Stimulated activated CD4-positive, alpha-beta T cell treated with anti-CD3 and anti-CD28 coated beads, Interleukin-2, amount 100 ng/mL, for 48 hours (primary cell): ENCODE results near the gene CNR2.
A peak's percentile ranks its signal among the peaks of the same experiment; 100 is the strongest.
"Not testable (repeated sequence)": the region's sequence is repeated elsewhere in the genome, so short reads cannot be mapped to it uniquely, and the experiment has no call there.

Experiments
- DNase-seq, 2 donors: peaks; one replicate each; pipeline ENCODE4 v3.0.0-alpha.2; 2020

The CNR2 gene

DNA sequence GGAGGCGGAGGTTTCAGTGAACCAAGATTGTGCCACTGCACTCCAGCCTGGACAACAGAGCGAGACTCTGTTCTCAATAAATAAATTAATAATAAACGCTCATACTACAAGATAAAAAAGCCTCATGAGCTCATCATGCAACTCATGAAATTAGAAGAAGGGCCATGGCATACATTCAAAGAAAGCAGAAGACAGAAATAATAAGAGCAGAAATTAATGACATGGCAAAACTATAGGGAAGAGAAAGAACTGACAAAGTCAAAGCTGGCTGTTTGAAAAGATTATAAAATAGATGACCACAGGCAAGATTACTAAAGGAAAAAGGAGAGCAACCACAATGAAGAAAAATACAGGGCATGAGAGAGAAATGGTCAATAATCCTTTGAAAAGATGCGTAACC lies 30.4 kb downstream of the CNR2 start:
- no peak for DNase-seq

DNA sequence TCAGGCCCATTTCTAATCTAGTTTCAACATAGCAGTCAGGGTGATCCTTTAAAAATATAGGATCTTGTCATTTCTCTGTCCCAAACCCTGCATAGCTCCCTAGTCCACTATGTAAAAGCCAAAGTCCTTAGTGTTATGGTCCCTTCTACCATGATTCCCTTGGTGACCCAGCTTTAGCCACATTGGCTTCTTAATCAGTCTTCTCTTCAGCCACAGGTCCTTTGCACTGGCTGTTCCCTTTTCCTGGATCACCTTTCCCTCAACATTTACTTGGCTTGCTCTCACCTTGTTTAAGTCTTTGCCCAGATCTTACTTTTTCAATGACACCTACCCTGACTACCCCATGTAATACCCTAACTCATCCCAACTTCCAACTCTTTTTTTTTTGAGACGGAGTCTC lies 33.4 kb downstream of the CNR2 start:
- no peak for DNase-seq

DNA sequence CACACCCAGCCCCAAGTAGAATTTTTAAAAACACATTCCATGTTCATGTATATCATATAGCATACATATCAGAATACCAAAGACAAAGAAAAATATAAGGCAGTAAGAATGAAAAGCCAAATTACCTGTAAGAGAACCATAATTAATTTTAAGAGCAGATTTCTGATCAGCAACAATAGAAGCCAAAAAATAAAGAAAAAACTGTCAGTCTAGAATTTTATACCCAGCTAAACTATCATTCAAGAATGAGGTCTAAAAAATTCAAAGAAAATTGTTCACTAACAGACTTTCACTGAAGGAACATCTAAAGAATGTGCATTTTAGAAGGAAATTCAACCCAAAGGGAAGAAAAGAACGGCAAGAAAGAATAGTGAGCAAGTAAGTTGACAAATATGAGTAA lies 34.5 kb downstream of the CNR2 start:
- DNase-seq: no peak

DNA sequence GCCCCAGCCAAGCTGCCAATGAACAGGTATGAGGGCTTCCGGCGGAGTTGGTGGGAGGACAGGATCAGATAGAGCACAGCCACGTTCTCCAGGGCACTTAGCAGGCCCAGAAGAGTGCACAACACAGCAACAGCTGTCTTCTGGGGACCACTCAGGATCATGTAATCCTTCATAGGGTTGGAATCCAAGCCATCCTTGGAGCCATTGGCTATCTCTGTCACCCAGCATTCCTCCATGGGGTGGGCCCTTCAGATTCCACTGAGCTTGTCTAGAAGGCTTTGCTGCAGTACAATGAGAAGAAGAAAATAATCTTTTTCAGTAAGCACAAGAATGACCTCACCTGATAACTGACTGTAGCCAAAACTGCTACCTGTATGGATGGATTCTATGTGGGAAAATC lies 37.8 kb downstream of the CNR2 start:
- DNase-seq: no peak

DNA sequence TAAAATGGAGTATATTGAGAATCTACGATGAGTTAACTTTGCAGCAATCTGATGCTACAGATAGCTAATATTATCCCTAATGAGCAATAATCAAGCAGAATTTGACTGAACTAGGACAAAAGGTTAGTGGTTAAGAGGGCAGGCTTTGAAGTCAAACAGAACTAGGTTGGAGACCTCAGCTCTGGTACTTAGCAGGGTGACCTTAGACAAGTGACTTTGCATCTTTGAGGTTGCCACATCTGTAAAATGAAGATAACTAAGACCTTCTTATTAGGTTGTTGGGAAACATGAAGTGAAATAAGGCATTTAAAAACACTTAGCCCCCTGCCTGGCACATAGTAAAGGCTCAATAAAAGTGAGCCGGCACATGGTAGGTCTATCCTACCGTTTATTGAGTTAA lies 40.7 kb downstream of the CNR2 start:
- no peak for DNase-seq

DNA sequence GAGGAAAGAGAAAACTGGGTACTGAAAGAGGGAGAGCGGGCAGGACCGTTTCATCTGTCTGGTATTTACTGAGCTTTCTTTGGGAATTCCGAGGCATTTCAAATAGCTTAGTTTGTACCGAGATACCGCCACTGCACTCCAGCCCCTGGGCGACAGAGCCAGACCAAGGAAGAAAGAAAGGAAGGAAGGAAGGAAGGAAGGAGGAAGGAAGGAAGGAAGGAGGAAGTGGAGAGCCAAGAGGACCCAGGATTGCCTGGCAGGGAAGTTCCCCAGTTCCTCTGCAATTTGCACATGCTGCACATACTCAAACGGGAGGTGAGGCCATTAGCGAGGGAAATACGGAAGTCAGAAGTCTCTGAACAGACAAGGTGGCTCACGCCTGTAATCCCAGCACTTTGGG lies 44.1 kb downstream of the CNR2 start:
- DNase-seq: no peak

DNA sequence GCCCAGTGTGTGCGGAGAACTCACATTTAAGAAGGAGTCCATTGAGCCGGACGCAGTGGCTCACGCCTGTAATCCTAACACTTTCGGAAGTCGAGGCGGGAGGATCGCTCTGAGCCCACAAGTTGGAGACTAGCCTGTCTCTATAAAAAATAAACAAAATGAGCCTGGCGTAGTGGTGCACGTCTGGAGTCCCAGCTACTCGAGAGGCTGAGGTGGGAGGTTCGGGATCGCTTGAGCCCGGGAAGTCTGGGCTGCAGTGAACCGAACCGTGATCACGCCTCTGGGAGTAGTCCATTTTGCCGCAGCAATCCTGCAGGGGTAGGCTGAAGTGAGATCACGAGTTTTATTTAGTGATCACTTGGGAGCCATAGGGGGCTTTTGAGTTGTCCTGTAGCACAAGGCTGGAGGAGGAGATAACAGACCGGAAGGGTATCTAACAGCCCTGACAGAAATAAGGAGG lies 44.6 kb downstream of the CNR2 start:
- no peak for DNase-seq

DNA sequence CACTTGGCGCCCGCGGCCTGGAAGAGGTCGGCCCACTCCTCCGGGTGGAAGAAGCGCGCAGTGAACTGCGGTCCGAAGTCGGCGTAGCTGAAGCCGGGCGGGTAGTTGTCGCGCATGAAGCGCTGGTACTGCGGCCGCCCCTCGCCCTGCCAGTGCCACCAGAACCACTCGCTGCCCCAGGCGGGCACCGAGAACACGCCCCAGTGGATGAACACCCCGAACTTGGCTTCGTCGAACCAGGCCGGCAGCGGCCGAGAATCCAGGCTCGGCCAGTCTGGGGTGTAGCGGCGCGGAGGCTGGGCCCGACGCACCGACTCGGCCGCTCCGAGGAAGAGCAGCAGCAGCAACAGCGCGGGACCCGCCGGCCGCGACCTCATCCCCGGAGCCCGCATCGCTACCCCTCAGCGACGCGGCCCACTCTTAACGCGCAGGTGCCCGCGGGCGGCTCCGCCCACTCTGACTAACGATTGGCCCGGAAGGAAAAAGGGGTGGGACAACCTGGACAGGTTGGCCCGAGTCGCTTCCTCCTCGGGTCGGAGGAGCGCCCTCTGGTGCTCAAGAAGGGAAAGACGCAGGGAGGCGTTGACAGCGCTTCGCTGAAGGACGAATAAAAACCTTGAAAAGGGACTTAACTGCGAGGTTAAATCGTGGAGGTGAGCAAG lies 45.1 kb downstream of the CNR2 start, which contains the start of gene FUCA1:
Gene FUCA1 (minus strand): TSS at position 396 of the 662 bp plus-strand sequence. CDS start 4 bp downstream, at position 392.
- DNase-seq: peak; percentile 88 to 91

DNA sequence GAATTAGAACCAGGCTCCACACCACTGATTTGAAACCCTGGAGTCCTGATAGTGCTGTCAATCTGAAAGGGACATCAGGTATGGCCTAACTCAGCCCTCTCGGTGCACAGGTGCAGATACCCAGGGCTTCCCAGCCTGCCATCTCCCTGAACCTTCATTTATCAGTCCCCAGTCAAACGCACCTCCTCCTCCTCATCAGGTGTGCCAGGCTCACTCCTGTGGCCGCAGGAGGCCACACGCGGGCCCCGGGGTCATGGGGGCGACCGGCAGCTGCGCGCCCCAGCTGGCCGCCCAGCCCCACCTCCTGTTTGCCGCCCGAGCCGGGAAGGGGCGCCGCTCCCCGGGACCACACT lies 45.6 kb downstream of the CNR2 start:
- DNase-seq: no peak

DNA sequence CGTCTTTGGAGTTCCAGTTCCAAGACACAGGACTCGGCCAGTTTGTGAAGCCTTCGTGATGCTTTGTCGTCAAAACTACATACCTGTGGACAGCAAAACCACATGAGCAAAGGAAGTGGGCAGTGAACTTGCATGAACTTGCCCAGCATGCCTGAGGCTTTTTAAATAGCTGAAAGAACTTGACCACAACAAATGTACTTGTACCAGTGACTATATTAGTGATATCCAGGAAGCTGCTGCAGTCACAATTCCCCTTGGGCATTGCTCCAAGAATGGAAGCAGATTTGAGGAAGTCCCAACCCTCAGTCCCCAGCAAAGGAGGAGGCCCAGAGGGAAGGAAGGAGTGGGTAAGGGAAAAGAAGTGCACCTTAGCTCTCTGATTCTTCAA lies 47.6 kb downstream of the CNR2 start:
- no peak for DNase-seq

DNA sequence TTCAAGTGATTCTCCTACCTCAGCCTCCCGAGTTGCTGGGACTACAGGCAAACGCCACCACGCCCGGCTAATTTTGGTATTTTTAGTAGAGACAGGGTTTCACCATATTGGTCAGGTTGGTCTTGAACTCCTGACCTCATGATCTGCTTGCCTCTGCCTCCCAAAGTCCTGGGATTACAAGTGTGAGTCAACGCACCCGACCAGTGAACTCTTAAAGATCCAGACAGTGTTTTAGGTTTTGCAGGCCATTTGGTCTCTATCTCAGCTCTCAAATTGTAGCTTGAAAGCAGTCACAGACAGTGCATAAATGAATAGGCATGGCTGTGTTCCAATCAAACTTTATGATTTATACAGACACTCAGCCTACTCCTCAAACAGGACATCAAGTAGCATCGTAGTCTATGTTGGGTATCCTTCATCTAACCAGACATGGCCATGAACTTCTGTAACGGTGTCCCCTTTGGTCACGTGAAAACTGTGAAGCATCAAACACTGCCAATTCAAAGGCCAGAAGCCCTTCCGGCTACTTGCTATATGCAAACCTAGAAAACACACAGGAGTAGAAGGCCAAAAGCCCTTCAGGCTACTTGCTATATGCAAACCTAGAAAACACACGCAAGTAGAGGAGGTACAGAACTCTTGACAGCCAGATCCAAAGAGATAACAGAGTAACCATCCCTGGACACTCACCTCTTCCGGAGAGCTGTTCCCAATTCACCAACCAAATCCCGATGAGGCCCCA lies 48.2 kb downstream of the CNR2 start:
- DNase-seq: no peak

DNA sequence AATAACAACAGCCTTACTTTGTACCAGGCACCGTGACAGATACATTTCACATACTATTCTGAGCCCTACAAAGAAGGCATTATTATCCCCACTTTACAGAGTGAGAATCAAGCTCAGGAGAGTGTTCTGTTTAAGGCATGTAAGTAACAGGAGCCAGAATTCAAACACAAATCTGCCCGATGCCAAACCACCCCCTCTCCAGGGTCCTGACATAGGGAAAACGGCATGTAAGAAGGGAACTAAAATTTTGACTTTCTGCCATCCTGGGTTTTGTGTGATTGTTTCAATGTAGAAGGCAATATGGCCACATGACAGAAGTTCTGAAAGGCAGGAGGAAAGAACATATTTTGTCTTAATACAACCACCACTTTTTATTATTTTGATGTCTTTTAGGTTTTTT lies 50.5 kb downstream of the CNR2 start:
- DNase-seq: no peak

DNA sequence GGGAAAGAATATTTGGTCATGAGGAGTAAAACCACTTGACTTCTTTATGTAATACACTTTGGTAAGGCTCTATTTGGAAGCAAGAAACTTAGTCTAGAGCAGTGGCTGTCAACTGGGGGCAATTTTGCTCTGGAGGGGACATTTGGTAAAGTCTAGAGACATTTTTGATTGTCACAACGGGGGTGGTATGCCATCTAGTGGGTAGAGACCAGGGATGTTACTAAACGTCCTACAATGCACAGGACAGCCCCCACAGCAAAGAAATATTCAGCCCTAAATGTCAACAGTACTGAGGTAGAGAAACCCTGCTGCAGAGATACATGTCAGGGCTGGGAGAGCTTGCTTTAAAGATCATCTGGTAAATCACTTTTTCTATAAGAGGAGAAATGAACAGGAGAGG lies 58.6 kb downstream of the CNR2 start:
- DNase-seq: no peak

DNA sequence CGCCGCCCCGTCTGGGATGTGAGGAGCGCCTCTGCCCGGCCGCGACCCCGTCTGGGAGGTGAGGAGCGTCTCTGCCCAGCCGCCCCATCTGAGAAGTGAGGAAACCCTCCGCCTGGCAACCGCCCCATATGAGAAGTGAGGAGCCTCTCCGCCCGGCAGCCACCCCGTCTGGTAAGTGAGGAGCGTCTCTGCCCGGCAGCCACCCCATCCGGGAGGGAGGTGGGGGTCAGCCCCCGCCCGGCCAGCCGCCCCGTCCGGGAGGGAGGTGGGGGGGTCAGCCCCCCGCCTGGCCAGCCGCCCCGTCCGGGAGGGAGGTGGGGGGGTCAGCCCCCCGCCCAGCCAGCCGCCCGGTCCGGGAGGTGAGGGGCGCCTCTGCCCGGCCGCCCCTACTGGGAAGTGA lies 60.0 kb downstream of the CNR2 start:
- DNase-seq: not testable (repeated sequence)

DNA sequence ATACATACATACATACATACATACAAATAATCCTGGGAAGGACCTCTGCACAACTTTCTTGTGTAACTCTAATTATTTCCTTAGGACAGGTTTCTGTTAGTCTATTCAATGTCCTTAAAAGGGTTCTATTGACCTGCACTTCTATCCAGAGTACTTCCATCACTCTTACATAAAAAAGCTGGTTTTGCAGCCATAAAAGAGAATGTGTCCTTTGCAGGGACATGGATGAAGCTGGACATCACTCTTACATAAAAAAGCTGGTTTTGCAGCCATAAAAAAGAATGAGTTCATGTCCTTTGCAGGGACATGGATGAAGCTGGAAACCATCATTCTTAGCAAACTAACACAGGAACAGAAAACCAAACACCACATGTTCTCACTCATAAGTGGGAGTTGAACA lies 61.8 kb downstream of the CNR2 start:
- not testable (repeated sequence) for DNase-seq

DNA sequence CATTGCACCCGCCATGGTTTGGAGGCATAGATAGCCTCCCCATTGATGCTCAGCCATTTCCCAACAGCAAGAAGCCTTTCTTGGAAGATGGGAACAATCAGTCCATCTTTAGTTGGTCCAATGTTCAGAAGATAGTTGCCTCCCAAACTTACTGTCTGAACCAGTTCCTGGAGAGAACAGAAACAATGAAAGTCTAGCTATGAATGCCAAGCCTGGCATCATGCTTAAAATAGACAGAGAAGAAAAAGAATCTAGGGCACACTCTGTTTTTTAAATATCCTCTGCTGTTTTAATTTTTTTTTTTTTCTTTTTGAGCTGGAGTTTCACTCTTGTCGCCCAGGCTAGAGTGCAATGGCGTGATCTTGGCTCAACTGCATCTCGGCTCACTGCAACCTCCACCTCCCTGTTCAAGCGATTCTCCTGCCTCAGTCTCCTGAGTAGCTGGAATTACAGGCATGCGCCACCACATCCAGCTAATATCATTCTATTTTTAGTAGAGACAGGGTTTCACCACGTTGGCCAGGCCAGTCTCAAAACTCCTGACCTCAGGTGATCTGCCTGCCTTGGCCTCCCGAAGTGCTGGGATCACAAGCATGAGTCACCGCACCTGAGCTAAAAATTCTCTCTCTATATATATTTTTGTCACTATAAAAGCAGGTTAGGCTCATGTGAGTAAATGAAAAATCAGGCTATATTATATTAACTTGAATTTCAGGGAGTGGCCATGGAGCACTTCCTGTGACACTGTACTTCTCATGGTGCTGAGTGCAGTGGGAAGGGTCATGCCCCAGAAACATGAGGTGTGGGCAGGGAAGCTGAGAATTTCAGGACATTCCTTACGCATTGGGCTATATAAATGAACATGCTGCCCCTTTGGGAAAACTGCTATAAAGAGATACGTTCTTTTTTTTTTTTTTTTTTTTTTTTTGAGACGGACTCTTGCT lies 64.2 kb downstream of the CNR2 start:
- no peak for DNase-seq

DNA sequence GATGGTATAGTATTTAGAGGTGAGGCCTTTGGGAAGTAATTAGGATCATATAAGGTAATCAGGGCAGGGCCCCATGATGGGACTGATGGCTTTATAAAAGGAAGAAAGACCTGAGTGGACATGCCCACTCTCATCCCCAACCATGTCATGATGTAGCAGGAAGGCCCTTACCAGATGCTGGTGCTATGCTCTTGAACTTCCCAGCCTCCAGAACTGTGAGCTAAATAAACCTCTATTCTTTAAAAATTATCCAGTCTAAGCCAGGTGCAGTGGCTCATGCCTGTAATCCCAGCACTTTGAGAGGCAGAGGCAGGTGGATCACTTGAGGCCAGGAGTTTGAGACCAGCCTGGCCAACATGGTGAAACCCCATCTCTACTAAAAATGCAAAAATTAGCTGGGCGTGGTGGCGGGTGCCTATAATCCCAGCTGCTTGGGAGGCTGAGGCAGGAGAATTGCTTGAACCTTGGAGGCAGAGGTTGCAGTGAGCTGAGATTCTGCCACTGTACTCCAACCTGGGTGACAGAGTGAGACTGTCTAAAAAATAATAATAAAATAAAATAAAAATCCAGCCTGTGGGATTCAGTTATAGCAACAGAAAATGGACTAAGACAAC lies 65.6 kb downstream of the CNR2 start:
- DNase-seq: not testable (repeated sequence)

DNA sequence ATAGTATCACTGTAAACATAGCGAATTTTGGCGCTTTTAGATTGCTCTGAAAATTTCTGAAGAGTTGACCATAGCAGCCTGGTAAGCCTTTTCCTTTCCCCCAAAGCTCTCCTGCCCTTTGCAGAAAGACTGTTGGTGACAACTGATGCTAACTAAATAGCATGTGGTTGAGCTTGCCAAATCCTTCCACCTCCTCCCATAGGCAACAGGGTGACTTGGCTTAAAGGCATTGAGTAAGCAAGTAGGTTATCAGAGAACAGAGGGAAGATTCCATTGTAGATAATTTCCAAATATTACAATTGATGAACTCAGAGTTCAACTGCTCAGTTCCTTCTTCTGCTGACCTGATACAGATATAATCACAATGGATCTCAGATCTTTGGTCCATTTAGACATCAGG lies 68.0 kb downstream of the CNR2 start:
- no peak for DNase-seq

DNA sequence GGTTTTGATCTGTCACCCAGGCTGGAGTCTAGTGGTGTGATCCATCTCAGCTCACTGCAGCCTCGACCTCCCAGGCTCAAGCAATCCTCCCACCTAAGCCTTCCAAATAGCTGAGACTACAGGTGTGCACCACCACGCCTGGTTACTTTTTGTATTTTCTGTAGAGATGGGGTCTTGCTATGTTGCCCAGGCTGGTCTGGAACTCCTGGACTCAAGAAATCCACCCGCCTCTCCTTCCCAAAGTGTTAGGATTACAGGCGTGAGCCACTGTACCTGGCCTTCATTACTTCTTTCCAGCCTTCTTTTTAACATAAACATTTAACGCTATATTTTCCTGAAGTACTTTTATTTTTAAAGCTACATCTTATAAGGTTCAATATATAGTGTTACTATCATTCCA lies 69.5 kb downstream of the CNR2 start:
- no peak for DNase-seq

DNA sequence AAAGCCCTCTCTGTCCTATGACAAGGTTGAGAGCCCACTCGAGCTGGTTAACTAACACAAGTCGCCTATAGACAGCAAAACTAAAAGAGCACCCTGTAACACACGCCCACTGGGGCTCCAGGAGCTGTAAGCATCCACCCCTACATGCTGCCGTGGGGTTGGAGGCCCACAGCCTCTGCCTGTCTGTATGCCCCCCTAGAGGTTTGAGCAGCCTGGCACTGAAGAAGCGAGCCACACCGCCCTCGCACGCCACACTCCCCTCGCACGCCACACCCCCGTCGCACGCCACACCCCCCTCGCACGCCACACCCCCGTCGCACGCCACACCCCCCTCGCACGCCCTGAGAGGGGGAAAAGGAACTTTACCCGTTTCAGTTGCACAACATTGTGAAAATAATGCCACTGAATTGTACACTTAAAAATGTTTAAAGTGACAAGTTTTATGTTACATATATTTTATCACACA lies 74.7 kb downstream of the CNR2 start:
- peak; percentile 57 to 66 for DNase-seq

DNA sequence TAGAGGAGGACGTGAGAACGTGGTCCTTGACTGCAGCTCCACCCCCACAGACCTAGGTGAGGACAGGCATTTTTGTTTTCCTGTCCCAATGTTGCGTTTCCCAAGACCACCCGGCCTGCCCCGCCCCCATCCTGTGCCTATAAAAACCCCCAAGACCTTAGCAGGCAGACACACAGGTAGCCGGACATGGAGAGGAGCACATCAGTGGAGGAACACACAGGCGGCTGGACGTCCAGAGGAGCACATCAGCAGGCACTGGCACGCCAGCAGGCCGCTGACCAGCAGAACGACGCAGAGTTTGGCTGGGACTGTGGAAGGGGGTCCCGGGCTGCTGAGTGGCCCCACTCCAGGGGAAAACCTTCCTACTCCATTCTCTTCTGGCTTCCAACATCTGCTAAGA lies 75.3 kb downstream of the CNR2 start:
- DNase-seq: no peak

DNA sequence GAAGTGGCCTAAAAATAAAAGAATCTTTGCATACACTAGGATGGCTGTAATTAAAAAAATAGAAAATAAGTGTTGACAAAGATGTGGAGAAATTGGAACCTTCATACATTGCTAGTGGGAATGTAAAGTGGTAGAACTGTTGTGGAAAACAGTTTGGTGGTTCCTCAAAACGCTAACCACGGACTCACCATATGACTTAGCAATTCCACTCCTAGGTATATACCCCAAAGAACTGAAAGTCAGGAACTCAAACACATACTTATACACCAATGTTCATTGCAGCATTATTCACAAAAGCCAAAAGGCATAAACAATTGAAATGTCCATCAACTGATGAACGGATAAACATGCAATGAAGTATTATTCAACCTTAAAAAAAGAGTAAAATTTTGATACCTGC lies 77.1 kb downstream of the CNR2 start:
- no peak for DNase-seq

DNA sequence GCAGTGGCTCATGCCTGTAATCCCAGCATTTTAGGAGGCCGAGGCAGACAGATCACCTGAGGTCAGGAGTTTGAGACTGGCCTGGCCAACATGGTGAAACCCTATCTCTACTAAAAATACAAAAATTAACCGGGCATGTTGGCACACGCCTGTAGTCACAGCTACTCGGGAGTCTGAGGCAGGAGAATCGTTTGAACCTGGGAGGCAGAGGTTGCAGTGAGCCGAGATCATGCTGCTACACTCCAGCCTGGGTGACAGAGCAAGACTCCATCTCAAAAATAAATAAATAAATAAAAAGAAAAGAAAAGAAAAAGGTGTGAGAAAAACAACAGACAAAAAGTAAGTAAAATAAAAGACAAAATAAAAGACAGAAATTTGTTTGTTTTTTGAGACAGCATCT lies 79.0 kb downstream of the CNR2 start:
- DNase-seq: not testable (repeated sequence)
